Left cardiac atrium (tissue), 2 donors: ENCODE measurements around the gene LINGO3. TPM values are rescaled to one million over a fixed set of nuclear protein-coding genes. Genes with fewer than 3 reads are reported as not detected.

ENCODE experiments used
- total RNA-seq, 2 donors: library from RNA; stranded (reverse); fragmentation: NEBNext Ultra II Directional; extraction: Animal tissue kit (Norgen Biotek cat#: 25700); gene quantifications; one replicate each; pipeline ENCODE4 v1.2.1, GENCODE V29; 2021
- donor health status: DM: no; HTN: yes; CAD: no; lungs with severe emphysema.
- donor health status: DM: yes; HTN: yes; CAD: no.

LINGO3 gene
- total RNA-seq, 2 donors from 2014 or later, result not detected

Other genes starting within 250 kb of the LINGO3 start
- gene MOB3A, start 211.8 kb downstream of the LINGO3 start, total RNA-seq, result 10 to 100 TPM; 24.9 to 28.6 TPM
- 1 to 10 TPM in 1 of 2 donors, under 1 TPM in 1; 0.89 to 2.3 TPM for gene IZUMO4, start 211.2 kb downstream of the LINGO3 start, total RNA-seq
- 100 to 1,000 TPM in 1 of 2 donors, 10 to 100 TPM in 1; 80.6 to 128 TPM for gene AP3D1, start 156.6 kb downstream of the LINGO3 start, total RNA-seq
- gene DOT1L, start 144.2 kb downstream of the LINGO3 start, total RNA-seq, result 10 to 100 TPM in 1 of 2 donors, 1 to 10 TPM in 1; 9.8 to 16.2 TPM
- 10 to 100 TPM; 45.2 to 45.7 TPM for gene PLEKHJ1, start 71.8 kb downstream of the LINGO3 start, total RNA-seq
- 10 to 100 TPM; 28.8 to 34.4 TPM for gene SF3A2, start 71.3 kb downstream of the LINGO3 start, total RNA-seq
- gene AMH, start 58.8 kb downstream of the LINGO3 start, total RNA-seq, result 1 to 10 TPM in 1 of 2 donors, under 1 TPM in 1; 0.80 to 1.6 TPM
- gene JSRP1, start 51.7 kb downstream of the LINGO3 start, total RNA-seq, result under 1 TPM in 1 of 2 donors, not detected in 1; 0.27 TPM
- gene PEAK3, start 26.0 kb downstream of the LINGO3 start, total RNA-seq, result 1 to 10 TPM; 1.0 to 2.3 TPM
- gene LSM7, start 20.4 kb upstream of the LINGO3 start, total RNA-seq, result 10 to 100 TPM; 43.6 to 47.7 TPM
- gene SPPL2B, start 20.5 kb upstream of the LINGO3 start, total RNA-seq, result 10 to 100 TPM; 22.9 to 33.7 TPM
- gene TMPRSS9, start 52.1 kb upstream of the LINGO3 start, total RNA-seq, result not detected
- gene TIMM13, start 119.4 kb upstream of the LINGO3 start, total RNA-seq, result 10 to 100 TPM; 76.8 to 78.7 TPM
- 10 to 100 TPM; 19.5 to 20.6 TPM for gene LMNB2, start 148.8 kb upstream of the LINGO3 start, total RNA-seq
- 100 to 1,000 TPM in 1 of 2 donors, 10 to 100 TPM in 1; 64.0 to 189 TPM for gene GADD45B, start 168.0 kb upstream of the LINGO3 start, total RNA-seq